Activated CD4-positive, alpha-beta T cell treated with anti-CD3 and anti-CD28 coated beads, Interleukin-2, amount 50 U/mL, for 16 hours (primary cell): ENCODE data around the gene DPH7.
A peak's percentile ranks its signal among the peaks of the same experiment; 100 is the strongest.
"Not testable (repeated sequence)": the region's sequence is repeated elsewhere in the genome, so short reads cannot be mapped to it uniquely, and the experiment has no call there.

Source experiments
- DNase-seq: peaks from one replicate; pipeline ENCODE4 v3.0.0-alpha.2; 2020

DPH7 gene

GRCh38 chr9:137578518-137579258, at the start of gene DPH7:
Gene DPH7, minus strand, starts transcription at chr9:137578925. Its CDS starts 148 bp downstream, at chr9:137578777.
- peak; percentile 96 for DNase-seq

GRCh38 chr9:137627406-137627805, 48.7 kb upstream of the DPH7 start:
- DNase-seq, result not testable (repeated sequence)

GRCh38 chr9:137626464-137626863, 47.7 kb upstream of the DPH7 start:
- DNase-seq, result no peak

GRCh38 chr9:137622211-137622610, 43.5 kb upstream of the DPH7 start:
- not testable (repeated sequence) for DNase-seq

- DNase-seq, result no peak
Observed at GRCh38 chr9:137621131-137621757, 42.5 kb upstream of the DPH7 start.

- DNase-seq, result no peak
Observed at GRCh38 chr9:137620581-137620980, 41.9 kb upstream of the DPH7 start.

GRCh38 chr9:137620048-137620405, 41.3 kb upstream of the DPH7 start:
- DNase-seq, result no peak

GRCh38 chr9:137619240-137620047, 40.7 kb upstream of the DPH7 start:
- DNase-seq, result peak; percentile 31

GRCh38 chr9:137618105-137619067, 39.7 kb upstream of the DPH7 start, which contains the start of gene EHMT1:
Gene EHMT1, plus strand, starts transcription at chr9:137619005. Its CDS starts 24 bp downstream, at chr9:137619029.
- peak; percentile 90 for DNase-seq

- DNase-seq, result no peak
Observed at GRCh38 chr9:137615387-137615871, 36.7 kb upstream of the DPH7 start.

GRCh38 chr9:137614631-137615386, 36.1 kb upstream of the DPH7 start:
- no peak for DNase-seq

- no peak for DNase-seq
Observed at GRCh38 chr9:137613738-137614523, 35.2 kb upstream of the DPH7 start.

GRCh38 chr9:137613259-137613658, 34.5 kb upstream of the DPH7 start:
- no peak for DNase-seq

- no peak for DNase-seq
Observed at GRCh38 chr9:137612741-137613142, 34.0 kb upstream of the DPH7 start.

GRCh38 chr9:137611623-137612609, 33.2 kb upstream of the DPH7 start:
- DNase-seq, result peak; percentile 29

GRCh38 chr9:137610944-137611343, 32.2 kb upstream of the DPH7 start:
- DNase-seq, result no peak

- no peak for DNase-seq
Observed at GRCh38 chr9:137607141-137607857, 28.6 kb upstream of the DPH7 start.

- DNase-seq, result no peak
Observed at GRCh38 chr9:137606734-137607138, 28.0 kb upstream of the DPH7 start.
